ENCODE data around the gene PAX2.

The PAX2 gene

GRCh38 chr10:100766693-100767421 is 21.5 kb downstream of the PAX2 start:
- Histone ChIP-seq H3K56ac (ENCODE audit: low read length) (no peak overlapping the region), H4K5ac (ENCODE audit: low read length) (no peak overlapping the region), H2BK15ac (replicated peaks; ENCODE audit: low read depth) (no peak overlapping the region), H3K9ac (ENCODE audit: low read length) (no peak overlapping the region), H2AK5ac (ENCODE audit: low read length) (no peak overlapping the region), H3K79me2 (ENCODE audit: control insufficient read depth, insufficient read depth, low read length) (no peaks in the 10 kb centered on the region), H3K27ac (ENCODE audit: low read depth, low read length) (no peak overlapping the region), H3K18ac (ENCODE audit: low read length) (no peak overlapping the region), H3K4ac (ENCODE audit: low read depth, low read length) (no peak overlapping the region), H3K36me3 (ENCODE audit: control insufficient read depth, insufficient read depth, low read length) (no peaks in the 10 kb centered on the region), H4K8ac (ENCODE audit: low read depth, low read length) (no peak overlapping the region), H3K4me3 (ENCODE audit: low read length) (no peak overlapping the region), H3K27me3 (ENCODE audit: insufficient read depth, low read length, poor library complexity) (peaks cover 2% of the 10 kb centered on the region), H3K4me1 (ENCODE audit: control insufficient read depth, low read depth, low read length) (no peaks in the 10 kb centered on the region), H2BK5ac (ENCODE audit: low read length) (no peak overlapping the region), H3K4me2 (ENCODE audit: low read length) (no peak overlapping the region), H3K79me1 (ENCODE audit: low read length) (no peaks in the 10 kb centered on the region), H2BK120ac (ENCODE audit: low read depth, low read length) (no peak overlapping the region), H3K23ac (ENCODE audit: low read length) (no peak overlapping the region)
- peak; percentile 31 for DNase-seq
- no CpG with 5 or more reads among the region's 10 CpGs for WGBS (ENCODE audit: extremely low coverage, insufficient coverage, low lambda C conversion rate)

GRCh38 chr10:100767422-100767775 is 22.0 kb downstream of the PAX2 start:
- Histone ChIP-seq H3K4me2 (ENCODE audit: low read length) (no peak overlapping the region), H2BK5ac (ENCODE audit: low read length) (no peak overlapping the region), H2BK120ac (ENCODE audit: low read depth, low read length) (no peak overlapping the region), H3K56ac (ENCODE audit: low read length) (no peak overlapping the region), H3K4ac (ENCODE audit: low read depth, low read length) (no peak overlapping the region), H2AK5ac (ENCODE audit: low read length) (no peak overlapping the region), H3K23ac (ENCODE audit: low read length) (no peak overlapping the region), H3K27me3 (ENCODE audit: insufficient read depth, low read length, poor library complexity) (peaks cover 2% of the 10 kb centered on the region), H3K9ac (ENCODE audit: low read length) (no peak overlapping the region), H3K4me3 (ENCODE audit: low read length) (no peak overlapping the region), H4K5ac (ENCODE audit: low read length) (no peak overlapping the region), H3K79me2 (ENCODE audit: control insufficient read depth, insufficient read depth, low read length) (no peaks in the 10 kb centered on the region), H3K18ac (ENCODE audit: low read length) (no peak overlapping the region), H3K4me1 (ENCODE audit: control insufficient read depth, low read depth, low read length) (no peaks in the 10 kb centered on the region), H3K79me1 (ENCODE audit: low read length) (no peaks in the 10 kb centered on the region), H3K36me3 (ENCODE audit: control insufficient read depth, insufficient read depth, low read length) (no peaks in the 10 kb centered on the region), H3K27ac (ENCODE audit: low read depth, low read length) (no peak overlapping the region), H2BK15ac (replicated peaks; ENCODE audit: low read depth) (no peak overlapping the region), H4K8ac (ENCODE audit: low read depth, low read length) (no peak overlapping the region)
- no peak for DNase-seq
- WGBS (ENCODE audit: extremely low coverage, insufficient coverage, low lambda C conversion rate) = no CpG with 5 or more reads among the region's 5 CpGs

GRCh38 chr10:100769481-100769880 is 24.1 kb downstream of the PAX2 start:
- Histone ChIP-seq H2BK15ac (replicated peaks; ENCODE audit: low read depth) (no peak overlapping the region), H3K79me1 (ENCODE audit: low read length) (no peaks in the 10 kb centered on the region), H2BK120ac (ENCODE audit: low read depth, low read length) (no peak overlapping the region), H4K5ac (ENCODE audit: low read length) (no peak overlapping the region), H3K4me2 (ENCODE audit: low read length) (no peak overlapping the region), H3K27me3 (ENCODE audit: insufficient read depth, low read length, poor library complexity) (peaks cover 2% of the 10 kb centered on the region), H3K79me2 (ENCODE audit: control insufficient read depth, insufficient read depth, low read length) (no peaks in the 10 kb centered on the region), H3K18ac (ENCODE audit: low read length) (no peak overlapping the region), H3K4me3 (ENCODE audit: low read length) (no peak overlapping the region), H3K9ac (ENCODE audit: low read length) (no peak overlapping the region), H3K4ac (ENCODE audit: low read depth, low read length) (no peak overlapping the region), H3K56ac (ENCODE audit: low read length) (no peak overlapping the region), H3K23ac (ENCODE audit: low read length) (no peak overlapping the region), H3K4me1 (ENCODE audit: control insufficient read depth, low read depth, low read length) (no peaks in the 10 kb centered on the region), H3K36me3 (ENCODE audit: control insufficient read depth, insufficient read depth, low read length) (no peaks in the 10 kb centered on the region), H2BK5ac (ENCODE audit: low read length) (no peak overlapping the region), H3K27ac (ENCODE audit: low read depth, low read length) (no peak overlapping the region), H4K8ac (ENCODE audit: low read depth, low read length) (no peak overlapping the region), H2AK5ac (ENCODE audit: low read length) (no peak overlapping the region)
- no CpG with 5 or more reads among the region's 2 CpGs for WGBS (ENCODE audit: extremely low coverage, insufficient coverage, low lambda C conversion rate)
- no peak for DNase-seq

GRCh38 chr10:100773646-100774045 is 28.3 kb downstream of the PAX2 start:
- H3K79me1 ChIP-seq (ENCODE audit: low read length) = no peaks in the 10 kb centered on the region
- no peak overlapping the region for H2BK15ac ChIP-seq (replicated peaks; ENCODE audit: low read depth)

GRCh38 chr10:100774223-100774622 is 28.8 kb downstream of the PAX2 start:
- H4K5ac ChIP-seq (ENCODE audit: low read length) = no peak overlapping the region
- no peak overlapping the region for H3K9ac ChIP-seq (ENCODE audit: low read length)
- WGBS (ENCODE audit: extremely low coverage, insufficient coverage, low lambda C conversion rate) = no CpG with 5 or more reads among the region's 8 CpGs
- no peak overlapping the region for H3K4me3 ChIP-seq (ENCODE audit: low read length)
- H2BK5ac ChIP-seq (ENCODE audit: low read length) = no peak overlapping the region
- H2BK15ac ChIP-seq (replicated peaks; ENCODE audit: low read depth) = no peak overlapping the region
- no peak overlapping the region for H3K4me2 ChIP-seq (ENCODE audit: low read length)
- H3K4ac ChIP-seq (ENCODE audit: low read depth, low read length) = no peak overlapping the region
- no peaks in the 10 kb centered on the region for H3K4me1 ChIP-seq (ENCODE audit: control insufficient read depth, low read depth, low read length)
- H2BK120ac ChIP-seq (ENCODE audit: low read depth, low read length) = no peak overlapping the region
- no peak for DNase-seq
- no peaks in the 10 kb centered on the region for H3K79me1 ChIP-seq (ENCODE audit: low read length)
- H3K56ac ChIP-seq (ENCODE audit: low read length) = no peak overlapping the region
- no peaks in the 10 kb centered on the region for H3K36me3 ChIP-seq (ENCODE audit: control insufficient read depth, insufficient read depth, low read length)
- no peaks in the 10 kb centered on the region for H3K79me2 ChIP-seq (ENCODE audit: control insufficient read depth, insufficient read depth, low read length)
- H4K8ac ChIP-seq (ENCODE audit: low read depth, low read length) = no peak overlapping the region
- no peaks in the 10 kb centered on the region for H3K27me3 ChIP-seq (ENCODE audit: insufficient read depth, low read length, poor library complexity)
- no peak overlapping the region for H3K18ac ChIP-seq (ENCODE audit: low read length)
- no peak overlapping the region for H3K23ac ChIP-seq (ENCODE audit: low read length)
- H3K27ac ChIP-seq (ENCODE audit: low read depth, low read length) = no peak overlapping the region
- H2AK5ac ChIP-seq (ENCODE audit: low read length) = no peak overlapping the region

More at GRCh38 chr10:100773646-100774045, 28.3 kb downstream of the PAX2 start:
- no CpG with 5 or more reads among the region's 4 CpGs for WGBS (ENCODE audit: extremely low coverage, insufficient coverage, low lambda C conversion rate)
- Histone ChIP-seq H3K79me2 (ENCODE audit: control insufficient read depth, insufficient read depth, low read length) (no peaks in the 10 kb centered on the region), H3K27ac (ENCODE audit: low read depth, low read length) (no peak overlapping the region), H2BK120ac (ENCODE audit: low read depth, low read length) (no peak overlapping the region), H4K5ac (ENCODE audit: low read length) (no peak overlapping the region), H3K4me1 (ENCODE audit: control insufficient read depth, low read depth, low read length) (no peaks in the 10 kb centered on the region), H3K27me3 (ENCODE audit: insufficient read depth, low read length, poor library complexity) (no peaks in the 10 kb centered on the region), H2AK5ac (ENCODE audit: low read length) (no peak overlapping the region), H3K4me3 (ENCODE audit: low read length) (no peak overlapping the region), H3K36me3 (ENCODE audit: control insufficient read depth, insufficient read depth, low read length) (no peaks in the 10 kb centered on the region), H4K8ac (ENCODE audit: low read depth, low read length) (no peak overlapping the region), H3K9ac (ENCODE audit: low read length) (no peak overlapping the region), H3K4ac (ENCODE audit: low read depth, low read length) (no peak overlapping the region), H3K4me2 (ENCODE audit: low read length) (no peak overlapping the region), H2BK5ac (ENCODE audit: low read length) (no peak overlapping the region), H3K23ac (ENCODE audit: low read length) (no peak overlapping the region), H3K56ac (ENCODE audit: low read length) (no peak overlapping the region), H3K18ac (ENCODE audit: low read length) (no peak overlapping the region)
- DNase-seq = no peak

GRCh38 chr10:100774876-100775275 is 29.5 kb downstream of the PAX2 start:
- Histone ChIP-seq H3K4me2 (ENCODE audit: low read length) (no peak overlapping the region), H2BK120ac (ENCODE audit: low read depth, low read length) (no peak overlapping the region), H3K27me3 (ENCODE audit: insufficient read depth, low read length, poor library complexity) (no peaks in the 10 kb centered on the region), H2BK15ac (replicated peaks; ENCODE audit: low read depth) (no peak overlapping the region), H2BK5ac (ENCODE audit: low read length) (no peak overlapping the region), H4K5ac (ENCODE audit: low read length) (no peak overlapping the region), H3K56ac (ENCODE audit: low read length) (no peak overlapping the region), H3K4me3 (ENCODE audit: low read length) (no peak overlapping the region), H3K23ac (ENCODE audit: low read length) (no peak overlapping the region), H3K27ac (ENCODE audit: low read depth, low read length) (no peak overlapping the region), H4K8ac (ENCODE audit: low read depth, low read length) (no peak overlapping the region), H3K4me1 (ENCODE audit: control insufficient read depth, low read depth, low read length) (no peaks in the 10 kb centered on the region), H3K18ac (ENCODE audit: low read length) (no peak overlapping the region), H3K79me1 (ENCODE audit: low read length) (no peaks in the 10 kb centered on the region), H3K4ac (ENCODE audit: low read depth, low read length) (no peak overlapping the region), H3K9ac (ENCODE audit: low read length) (no peak overlapping the region), H3K36me3 (ENCODE audit: control insufficient read depth, insufficient read depth, low read length) (no peaks in the 10 kb centered on the region), H2AK5ac (ENCODE audit: low read length) (no peak overlapping the region), H3K79me2 (ENCODE audit: control insufficient read depth, insufficient read depth, low read length) (no peaks in the 10 kb centered on the region)
- DNase-seq = no peak
- WGBS (ENCODE audit: extremely low coverage, insufficient coverage, low lambda C conversion rate) = no CpG with 5 or more reads among the region's 6 CpGs

Data from mesendoderm (in vitro differentiated cells).